ENCODE measurements around the gene SNRPA1.
A peak's percentile ranks its signal among the peaks of the same experiment; 100 is the strongest.
"Not testable (repeated sequence)": the region's sequence is repeated elsewhere in the genome, so short reads cannot be mapped to it uniquely, and the experiment has no call there.

Gene SNRPA1

GRCh38 chr15:101288905-101289513 lies 6.0 kb downstream of the SNRPA1 start:
- DNase-seq, result peak; percentile 90

GRCh38 chr15:101287342-101287741 lies 7.7 kb downstream of the SNRPA1 start:
- DNase-seq, result not testable (repeated sequence)

- no peak for DNase-seq
Measured at GRCh38 chr15:101286471-101287114, 8.5 kb downstream of the SNRPA1 start.

- DNase-seq, result no peak
Measured at GRCh38 chr15:101283931-101284330, 11.1 kb downstream of the SNRPA1 start.

DNA sequence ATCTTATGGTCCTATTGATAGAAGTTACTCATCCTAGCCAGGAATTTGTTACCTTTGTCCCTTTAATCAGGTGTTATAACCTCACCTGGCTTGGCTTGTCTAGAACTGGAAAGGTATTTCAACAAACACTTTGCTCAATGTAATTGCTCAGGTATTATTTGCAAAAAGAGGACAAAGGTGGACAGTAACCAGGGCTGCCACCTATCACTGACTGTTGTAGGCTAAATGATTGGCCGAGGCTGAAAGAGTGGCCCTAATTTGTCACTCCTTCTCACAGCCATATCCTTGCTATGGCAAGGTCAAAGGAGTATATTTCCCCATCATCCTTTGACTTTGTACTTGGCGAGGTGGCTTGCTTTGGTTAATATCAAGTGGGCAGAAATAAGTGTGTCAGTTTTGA lies 15.0 kb downstream of the SNRPA1 start:
- DNase-seq, result no peak

- no peak for DNase-seq
Measured at GRCh38 chr15:101277943-101278564, 17.0 kb downstream of the SNRPA1 start.

DNA sequence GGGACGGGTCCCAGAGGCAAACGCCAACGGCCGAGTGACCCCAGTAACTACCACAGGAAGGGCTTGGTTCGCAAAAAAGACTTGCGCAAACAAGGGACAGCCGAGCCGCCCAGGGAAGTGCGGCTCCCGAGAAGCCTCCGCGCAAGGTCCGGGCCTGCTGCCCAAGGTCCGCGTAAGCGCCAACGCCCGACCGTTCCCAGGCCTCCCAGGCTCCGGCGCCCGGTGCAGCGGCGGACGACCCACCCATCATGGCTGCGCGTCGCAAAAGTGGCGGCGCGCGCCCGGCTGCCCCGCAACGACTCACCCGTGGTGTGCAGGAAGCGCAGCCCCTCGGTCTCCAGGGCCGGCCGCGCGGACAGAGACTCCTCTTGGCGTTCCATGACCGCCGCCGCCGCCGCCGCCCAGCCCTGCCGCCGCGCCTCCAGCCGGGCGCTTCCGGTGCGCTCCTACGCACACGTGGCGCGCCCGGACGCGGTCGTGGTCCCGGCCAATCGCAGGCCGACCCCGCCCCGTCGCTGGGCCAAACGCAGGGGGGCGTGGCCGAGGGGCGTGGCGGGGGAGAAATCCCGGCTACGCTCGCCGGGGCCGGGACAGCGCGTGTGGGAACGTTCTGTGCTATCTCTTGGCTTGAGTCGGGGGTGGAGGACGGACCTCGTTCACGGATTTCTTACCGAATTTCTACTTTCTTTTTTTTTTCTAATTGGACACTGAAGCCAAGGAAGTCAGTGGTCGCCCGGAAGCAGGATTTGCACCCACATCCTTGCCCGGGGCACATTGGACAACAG lies 17.8 kb downstream of the SNRPA1 start, which contains the start of gene SELENOS:
Gene SELENOS, minus strand, starts transcription at position 448 of the 785 bp plus-strand sequence. Its CDS starts 68 bp downstream, at position 380.
- DNase-seq, result peak; percentile 95

DNA sequence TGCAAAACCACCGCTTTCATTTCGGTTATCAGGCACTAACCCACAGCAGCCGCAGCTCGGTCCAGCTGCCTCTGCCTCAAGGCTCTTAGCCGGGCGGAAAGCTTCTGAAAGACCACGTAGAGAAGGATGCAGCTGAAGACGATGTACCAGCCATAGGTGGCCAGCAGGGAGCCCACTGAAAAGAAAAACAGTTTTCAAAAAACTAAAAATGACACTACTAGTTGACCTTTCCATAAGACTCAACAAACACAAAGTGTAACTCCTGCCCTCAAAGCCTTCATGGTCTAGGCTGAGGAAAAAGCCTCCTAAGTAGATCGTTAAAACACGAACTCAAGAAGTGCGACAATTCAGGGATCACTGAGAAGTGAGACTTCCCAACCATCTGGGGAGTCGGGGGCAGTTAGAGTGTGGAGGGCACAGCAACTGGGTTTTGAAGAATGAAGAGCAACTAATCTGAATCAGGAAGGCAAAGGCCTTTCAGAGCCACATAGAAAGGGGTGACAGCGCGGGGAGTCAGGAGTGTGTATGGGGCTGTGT lies 18.5 kb downstream of the SNRPA1 start:
- peak; percentile 79 for DNase-seq

- DNase-seq, result no peak
Measured at GRCh38 chr15:101275018-101275417, 20.0 kb downstream of the SNRPA1 start.

DNA sequence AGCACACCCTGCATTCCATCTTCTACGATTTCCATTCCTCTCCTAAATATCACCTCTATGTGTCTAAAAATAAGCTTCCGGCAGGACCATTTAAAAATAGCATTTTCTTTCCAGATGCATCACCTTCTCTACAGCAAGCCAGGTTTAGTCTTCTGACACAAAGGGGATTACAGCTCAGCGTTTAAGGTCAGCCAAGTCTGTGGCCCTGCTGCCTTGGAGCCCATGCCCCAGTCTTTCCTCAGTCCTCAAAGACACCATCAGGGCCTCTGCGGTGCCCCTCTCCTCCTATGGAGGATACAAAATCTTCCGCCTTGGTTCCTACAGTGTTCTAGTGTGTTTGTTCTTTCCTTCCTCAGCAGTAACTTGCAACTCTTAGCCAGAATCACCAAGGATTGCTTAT lies 21.5 kb downstream of the SNRPA1 start:
- no peak for DNase-seq

DNA sequence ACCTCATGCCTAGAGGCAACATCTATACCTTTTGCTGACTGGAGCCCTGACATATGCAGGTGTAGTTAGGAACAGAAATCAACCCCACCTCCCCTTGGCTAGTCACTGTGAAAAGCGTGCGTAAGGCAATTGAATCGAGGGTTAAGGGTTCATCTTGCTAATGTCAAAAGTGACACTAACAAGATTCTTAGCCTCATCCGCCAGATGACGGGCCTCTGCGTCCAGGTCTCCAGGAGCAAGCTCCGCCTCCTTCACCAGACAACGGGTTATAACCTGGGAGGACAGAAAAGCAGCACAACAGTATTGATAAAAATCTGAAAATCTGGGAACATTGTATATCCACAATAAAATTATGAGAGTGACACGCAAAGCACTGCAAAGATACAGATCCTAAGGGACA lies 22.5 kb downstream of the SNRPA1 start:
- no peak for DNase-seq

DNA sequence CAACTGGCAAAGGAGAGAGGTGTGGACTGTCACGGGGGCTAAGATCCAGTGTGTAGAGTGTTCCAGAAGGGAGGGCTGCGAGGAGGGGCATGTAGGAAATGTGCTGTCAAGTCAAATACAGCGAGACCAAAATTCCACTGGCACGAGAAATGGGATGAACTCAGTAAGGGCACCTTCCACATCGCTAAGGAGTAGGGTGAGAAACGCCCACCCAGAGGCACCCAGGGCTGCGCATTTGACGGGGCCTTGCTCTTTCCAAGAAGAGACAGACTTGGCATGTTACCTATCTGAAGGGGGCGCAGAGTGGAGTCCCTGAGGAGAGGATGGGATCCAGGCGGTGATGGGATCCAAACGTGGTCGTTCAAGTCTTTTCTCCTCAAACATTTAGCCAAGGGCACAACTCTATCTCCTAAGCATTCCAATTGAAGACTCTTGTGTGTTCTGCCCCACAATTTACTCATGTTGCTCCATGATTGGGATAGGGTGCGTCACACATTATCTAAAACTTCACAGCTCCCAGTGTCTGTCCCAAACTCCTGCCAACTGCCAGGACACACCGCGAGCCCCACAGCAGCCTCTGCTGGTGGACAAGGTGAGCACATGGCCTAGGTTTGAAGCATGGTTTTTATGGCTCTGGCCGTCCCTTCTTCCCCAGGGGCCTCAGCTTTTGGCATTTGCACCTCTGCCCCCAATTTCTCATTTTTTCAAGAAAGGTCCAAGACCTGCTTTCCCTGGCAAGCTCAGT lies 25.4 kb downstream of the SNRPA1 start:
- DNase-seq, result peak; percentile 49

- no peak for DNase-seq
Measured at GRCh38 chr15:101267320-101268104, 27.5 kb downstream of the SNRPA1 start.

GRCh38 chr15:101266787-101267186 lies 28.3 kb downstream of the SNRPA1 start:
- DNase-seq, result no peak

DNA sequence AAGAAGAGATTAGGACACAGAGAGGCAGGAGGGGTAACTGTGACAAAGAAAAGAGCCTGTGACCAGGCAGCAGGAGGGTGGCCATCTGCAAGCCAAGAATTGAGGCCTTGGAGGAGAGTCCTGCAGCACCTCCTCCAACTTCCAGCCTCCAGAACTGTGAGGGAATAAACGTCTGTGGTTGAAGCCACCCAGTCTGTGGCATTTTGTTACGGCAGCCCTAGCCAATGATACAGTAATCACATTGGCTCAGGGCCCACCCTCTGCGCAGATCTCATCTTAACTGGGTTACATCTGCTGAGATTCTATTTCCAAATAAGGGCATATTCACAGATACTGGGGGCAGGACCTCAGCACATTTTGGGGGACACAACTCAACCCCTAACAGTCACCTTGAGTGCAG lies 29.0 kb downstream of the SNRPA1 start:
- DNase-seq, result no peak

GRCh38 chr15:101264911-101265641 lies 30.0 kb downstream of the SNRPA1 start:
- no peak for DNase-seq

- DNase-seq, result no peak
Measured at GRCh38 chr15:101264011-101264410, 31.0 kb downstream of the SNRPA1 start.

GRCh38 chr15:101262551-101262950 lies 32.5 kb downstream of the SNRPA1 start:
- no peak for DNase-seq

GRCh38 chr15:101258238-101259144 lies 36.6 kb downstream of the SNRPA1 start:
- DNase-seq, result peak; percentile 90

DNA sequence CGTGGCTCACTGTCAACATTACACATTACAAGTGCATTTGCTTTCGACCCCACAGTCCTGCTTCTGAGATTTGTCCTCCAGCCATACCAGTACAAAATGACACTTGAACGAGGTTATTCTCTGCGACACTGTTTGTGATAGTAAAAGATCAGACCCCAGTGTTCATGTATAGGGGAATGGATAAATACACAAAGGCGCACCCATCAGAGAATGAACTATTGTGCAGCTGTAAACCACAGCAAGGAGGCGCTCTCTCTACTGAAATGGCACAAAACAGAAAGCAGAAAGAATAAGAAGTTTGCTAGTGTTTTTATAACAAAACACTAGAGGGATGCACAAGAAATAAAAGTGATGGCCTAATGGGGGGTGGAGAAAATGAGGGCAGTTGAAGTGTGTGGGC lies 38.3 kb downstream of the SNRPA1 start:
- peak; percentile 46 for DNase-seq

Data from hematopoietic multipotent progenitor cell treated with erythropoietin and hydrocortisone succinate and interleukin-3 and kit ligand, for 6 days (in vitro differentiated cells).